ENCODE measurements around the gene GATD1. TPM values are rescaled to one million over a fixed set of nuclear protein-coding genes. Genes with fewer than 3 reads are reported as not detected.

GATD1 gene
- total and polyA plus RNA-seq, 2 experiments from 2014 or later, result 39.3 to 51.0 TPM

- ATAC-seq (no peak), DNase-seq (ENCODE audit: low spot score) (no peak)
- peaks cover 12% of the 10 kb centered on the region for H3K4me1 ChIP-seq (ENCODE audit: insufficient read depth)
- TF ChIP-seq CTCF (conservative IDR thresholded peaks at IDR 0.05; ENCODE audit: low read depth in 2 of 2), result 0 out of 4 replicates have a peak, but pooled peaks of 1 of the 2 experiments have one; percentile 9
- TF ChIP-seq EZH2phosphoT487 (IDR thresholded peaks at IDR 0.05; ENCODE audit: unreplicated experiment), result no peak
- no peaks in the 10 kb centered on the region for H3K9me2 ChIP-seq (ENCODE audit: insufficient read depth)
- peaks cover 20% of the 10 kb centered on the region for H3K4me1 Mint-ChIP-seq
- H2AFZ ChIP-seq, result no peak overlapping the region
- no peak overlapping the region for H3K27ac Mint-ChIP-seq
- peaks cover 34% of the 10 kb centered on the region for H3K27me3 Mint-ChIP-seq (ENCODE audit: insufficient read depth, low read depth, poor library complexity)
- H3F3A ChIP-seq (replicated peaks; ENCODE audit: low read depth), result peaks cover 9% of the 10 kb centered on the region
- H3K79me2 ChIP-seq (replicated peaks; ENCODE audit: insufficient read depth), result 0 out of 2 replicates have a peak, but pooled peaks cover 5% of the 10 kb centered on the region
- H3K9me3 Mint-ChIP-seq, result no peaks in the 10 kb centered on the region; the same call in 2 of the 3 replicates
- no peak overlapping the region for H3K4me2 ChIP-seq
- H3K4me3 Mint-ChIP-seq, result peak overlapping the region; percentile 65; the same call in 2 of the 3 replicates
- H3K36me3 Mint-ChIP-seq (ENCODE audit: low read depth), result peaks cover 7% of the 10 kb centered on the region; the same call in 1 of the 3 replicates
- H3K36me3 ChIP-seq (ENCODE audit: insufficient read depth), result no peaks in the 10 kb centered on the region
- no peak overlapping the region for H3K4me3 ChIP-seq
- no peaks in the 10 kb centered on the region for H3K27me3 ChIP-seq (ENCODE audit: insufficient read depth)
- no peak overlapping the region for H3K27ac ChIP-seq (ENCODE audit: low read depth)
- H4K20me1 ChIP-seq (replicated peaks; ENCODE audit: insufficient read depth), result peaks cover 17% of the 10 kb centered on the region
These were observed 46.4 kb upstream of the GATD1 start for GRCh38 chr11:823441-824291.

GRCh38 chr11:821512-822371, 44.5 kb upstream of the GATD1 start:
- peaks cover 7% of the 10 kb centered on the region; the same call in 1 of the 3 replicates for H3K36me3 Mint-ChIP-seq (ENCODE audit: low read depth)
- ATAC-seq (no peak), DNase-seq (ENCODE audit: low spot score) (no peak)
- Histone ChIP-seq H2AFZ (no peak overlapping the region), H3K27ac (ENCODE audit: low read depth) (no peak overlapping the region), H4K20me1 (replicated peaks; ENCODE audit: insufficient read depth) (peaks cover 17% of the 10 kb centered on the region), H3K79me2 (replicated peaks; ENCODE audit: insufficient read depth) (0 out of 2 replicates have a peak, but pooled peaks cover 5% of the 10 kb centered on the region), H3K4me2 (no peak overlapping the region), H3K27me3 (ENCODE audit: insufficient read depth) (no peaks in the 10 kb centered on the region), H3K4me3 (no peak overlapping the region), H3K36me3 (ENCODE audit: insufficient read depth) (no peaks in the 10 kb centered on the region), H3F3A (replicated peaks; ENCODE audit: low read depth) (peaks cover 9% of the 10 kb centered on the region; the same call in 1 of the 2 replicates), H3K4me1 (ENCODE audit: insufficient read depth) (peaks cover 7% of the 10 kb centered on the region; the same call in 1 of the 2 replicates), H3K9me2 (ENCODE audit: insufficient read depth) (no peaks in the 10 kb centered on the region)
- peaks cover 13% of the 10 kb centered on the region for H3K4me1 Mint-ChIP-seq
- no peak overlapping the region for H3K4me3 Mint-ChIP-seq
- peaks cover 24% of the 10 kb centered on the region for H3K27me3 Mint-ChIP-seq (ENCODE audit: insufficient read depth, low read depth, poor library complexity)
- H3K27ac Mint-ChIP-seq, result no peak overlapping the region
- no peaks in the 10 kb centered on the region for H3K9me3 Mint-ChIP-seq
- TF ChIP-seq EZH2 (IDR thresholded peaks at IDR 0.05; ENCODE audit: low read depth, unreplicated experiment) (no peak), CREB1 (CRISPR knock-in tag; IDR thresholded peaks at IDR 0.05; ENCODE audit: low read depth) (no peak), EZH2phosphoT487 (IDR thresholded peaks at IDR 0.05; ENCODE audit: unreplicated experiment) (no peak), POLR2AphosphoS5 (IDR thresholded peaks at IDR 0.05; ENCODE audit: low read depth) (no peak), ETS1 (IDR thresholded peaks at IDR 0.05) (no peak), ZNF114 (CRISPR knock-in tag; IDR thresholded peaks at IDR 0.05) (no peak), CTCF (conservative IDR thresholded peaks at IDR 0.05; ENCODE audit: low read depth in 2 of 2) (no peak), JUNB (IDR thresholded peaks at IDR 0.05; ENCODE audit: unreplicated experiment) (no peak), STAT1 (IDR thresholded peaks at IDR 0.05; ENCODE audit: unreplicated experiment) (no peak)

Measured in GM23338 (cell line).